Measurements from ENCODE around the gene FBLN1.
"Not testable (repeated sequence)": the region's sequence is repeated elsewhere in the genome, so short reads cannot be mapped to it uniquely, and the experiment has no call there.

- not testable (repeated sequence) for TF ChIP-seq EZH2phosphoT487 (IDR thresholded peaks at IDR 0.05; ENCODE audit: low read depth); CTCF (IDR thresholded peaks at IDR 0.05; ENCODE audit: low read depth, low read length)
These were observed 57.4 kb downstream of the FBLN1 start for GRCh38 chr22:45560092-45560491.
